Activated T-cell treated with anti-CD3 and anti-CD28 coated beads, Interleukin-2, amount 50 U/mL, for 1 hour (primary cell): Measurements from ENCODE around the gene ZNF488.

Experiments used
- DNase-seq: peaks from one replicate; pipeline ENCODE4 v3.0.0-alpha.2; 2020

Gene ZNF488

DNA sequence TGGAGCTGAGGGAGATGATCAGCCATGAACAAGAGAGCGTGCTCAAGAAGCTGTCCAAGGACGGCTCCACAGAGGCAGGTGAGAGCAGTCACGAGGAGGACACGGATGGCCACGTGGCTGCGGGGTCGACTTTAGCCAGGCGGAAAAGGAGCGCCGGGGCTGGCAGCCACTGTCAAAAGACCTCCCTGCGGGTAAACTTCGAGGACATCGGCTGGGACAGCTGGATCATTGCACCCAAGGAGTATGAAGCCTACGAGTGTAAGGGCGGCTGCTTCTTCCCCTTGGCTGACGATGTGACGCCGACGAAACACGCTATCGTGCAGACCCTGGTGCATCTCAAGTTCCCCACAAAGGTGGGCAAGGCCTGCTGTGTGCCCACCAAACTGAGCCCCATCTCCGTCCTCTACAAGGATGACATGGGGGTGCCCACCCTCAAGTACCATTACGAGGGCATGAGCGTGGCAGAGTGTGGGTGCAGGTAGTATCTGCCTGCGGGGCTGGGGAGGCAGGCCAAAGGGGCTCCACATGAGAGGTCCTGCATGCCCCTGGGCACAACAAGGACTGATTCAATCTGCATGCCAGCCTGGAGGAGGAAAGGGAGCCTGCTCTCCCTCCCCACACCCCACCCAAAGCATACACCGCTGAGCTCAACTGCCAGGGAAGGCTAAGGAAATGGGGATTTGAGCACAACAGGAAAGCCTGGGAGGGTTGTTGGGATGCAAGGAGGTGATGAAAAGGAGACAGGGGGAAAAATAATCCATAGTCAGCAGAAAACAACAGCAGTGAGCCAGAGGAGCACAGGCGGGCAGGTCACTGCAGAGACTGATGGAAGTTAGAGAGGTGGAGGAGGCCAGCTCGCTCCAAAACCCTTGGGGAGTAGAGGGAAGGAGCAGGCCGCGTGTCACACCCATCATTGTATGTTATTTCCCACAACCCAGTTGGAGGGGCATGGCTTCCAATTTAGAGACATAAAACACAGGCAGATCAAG, 58.5 kb downstream of the ZNF488 start:
- no peak for DNase-seq

DNA sequence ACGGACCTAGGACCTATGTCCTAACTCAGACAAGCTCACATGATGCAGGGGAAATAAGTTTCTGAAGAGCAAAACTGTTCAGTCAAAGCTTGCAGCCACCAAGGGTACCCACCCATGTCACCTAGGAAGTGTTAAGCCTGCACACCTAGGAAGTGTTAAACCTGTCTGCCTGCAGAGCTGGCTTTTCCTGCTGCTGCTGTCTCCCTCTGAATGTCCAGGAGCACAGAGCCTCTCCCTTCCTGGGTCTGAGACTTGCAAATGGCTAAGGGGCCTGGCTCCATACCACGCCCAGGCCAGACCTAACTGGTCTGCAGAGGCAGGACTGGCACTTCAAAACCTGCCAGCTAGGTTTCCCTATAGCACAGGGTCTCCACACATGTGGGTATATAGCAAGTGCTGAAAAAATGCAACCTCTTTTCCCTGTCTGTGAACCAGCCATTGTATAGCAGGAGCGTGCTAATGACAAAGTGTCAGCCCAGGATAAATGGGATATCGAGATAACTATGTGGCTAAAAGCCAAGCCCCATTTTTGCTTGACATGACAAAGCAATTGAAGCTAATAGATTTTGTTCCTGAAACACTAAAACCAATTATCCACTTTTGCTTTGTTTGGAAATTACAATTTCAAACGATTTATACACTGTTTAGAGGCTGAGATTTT, 60.3 kb downstream of the ZNF488 start:
- no peak for DNase-seq

DNA sequence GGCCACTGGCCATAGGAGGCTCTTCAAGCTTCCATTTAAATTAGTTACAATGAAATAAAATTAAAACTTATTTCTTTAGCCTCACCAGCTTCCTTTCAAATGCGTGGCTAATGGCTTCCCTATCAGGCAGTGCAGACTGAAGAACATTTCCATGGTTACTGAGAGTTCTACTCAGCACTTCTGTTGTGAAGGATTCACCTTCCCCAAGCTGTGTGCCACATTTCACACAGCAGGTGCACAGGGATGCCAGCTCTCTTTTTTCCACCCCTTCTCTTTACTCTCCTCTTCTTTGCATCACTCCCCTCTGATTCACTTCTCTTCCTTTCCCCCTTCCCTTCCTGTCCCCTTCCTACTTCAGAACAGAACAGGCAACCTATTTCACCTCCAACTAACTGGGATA, 61.0 kb downstream of the ZNF488 start:
- DNase-seq: no peak

DNA sequence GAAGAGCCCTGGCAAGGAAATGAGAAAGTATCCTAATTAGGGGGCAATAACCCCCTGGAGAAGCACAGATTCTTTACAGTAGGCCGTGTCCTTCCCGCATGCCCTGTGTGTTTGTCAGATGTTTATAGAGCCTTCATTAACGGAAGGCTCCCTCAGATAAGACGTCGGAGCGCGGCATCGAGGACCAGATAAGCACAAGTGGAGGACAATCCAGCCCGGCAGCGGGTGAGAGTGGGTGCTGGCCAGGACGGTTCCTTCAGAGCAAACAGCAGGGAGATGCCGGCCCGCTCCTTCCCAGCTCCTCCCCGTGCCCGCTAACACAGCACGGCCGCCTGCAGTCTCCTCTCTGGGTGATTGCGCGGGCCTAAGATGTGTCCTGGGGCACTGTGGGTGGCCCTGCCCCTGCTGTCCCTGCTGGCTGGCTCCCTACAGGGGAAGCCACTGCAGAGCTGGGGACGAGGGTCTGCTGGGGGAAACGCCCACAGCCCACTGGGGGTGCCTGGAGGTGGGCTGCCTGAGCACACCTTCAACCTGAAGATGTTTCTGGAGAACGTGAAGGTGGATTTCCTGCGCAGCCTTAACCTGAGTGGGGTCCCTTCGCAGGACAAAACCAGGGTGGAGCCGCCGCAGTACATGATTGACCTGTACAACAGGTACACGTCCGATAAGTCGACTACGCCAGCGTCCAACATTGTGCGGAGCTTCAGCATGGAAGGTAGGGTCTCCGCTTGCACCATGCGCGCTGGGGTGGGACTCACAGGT, 61.6 kb downstream of the ZNF488 start, which contains the start of gene GDF2:
Gene GDF2 (plus strand): TSS at position 155 of the 762 bp plus-strand sequence. CDS start 215 bp downstream, at position 370.
- DNase-seq: no peak

DNA sequence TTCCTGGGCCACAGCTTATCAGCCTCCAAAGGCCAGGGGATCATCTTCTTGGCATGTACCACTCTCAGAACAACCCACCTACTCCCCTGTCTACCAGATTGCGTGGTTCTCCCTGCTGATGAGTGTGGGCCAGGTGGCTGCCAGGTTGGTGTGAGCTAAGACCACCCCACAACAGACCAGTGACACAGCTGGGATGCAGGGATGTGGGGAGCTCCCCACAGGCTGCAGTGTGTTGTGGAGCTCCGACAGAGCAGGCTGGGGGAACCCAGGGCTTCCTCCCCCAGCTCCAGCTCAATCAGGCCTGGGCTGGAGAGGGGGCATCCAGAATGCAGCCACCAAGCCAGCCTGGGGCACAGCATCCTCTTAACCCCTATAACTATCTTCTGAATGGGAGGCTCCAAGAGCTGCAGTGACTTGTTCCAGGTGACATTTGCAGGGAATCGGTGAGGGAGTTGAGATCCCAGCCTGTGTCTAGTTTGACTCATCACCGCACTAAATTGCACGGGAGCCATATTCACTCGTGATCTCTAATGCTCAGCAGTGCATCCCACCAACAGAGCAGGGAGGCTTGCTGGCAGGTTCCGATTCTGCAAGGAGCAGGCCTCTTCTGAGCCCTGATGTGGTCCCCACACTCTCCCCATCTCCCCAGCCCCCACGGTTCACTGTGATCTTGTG, 62.4 kb downstream of the ZNF488 start:
- DNase-seq: no peak

DNA sequence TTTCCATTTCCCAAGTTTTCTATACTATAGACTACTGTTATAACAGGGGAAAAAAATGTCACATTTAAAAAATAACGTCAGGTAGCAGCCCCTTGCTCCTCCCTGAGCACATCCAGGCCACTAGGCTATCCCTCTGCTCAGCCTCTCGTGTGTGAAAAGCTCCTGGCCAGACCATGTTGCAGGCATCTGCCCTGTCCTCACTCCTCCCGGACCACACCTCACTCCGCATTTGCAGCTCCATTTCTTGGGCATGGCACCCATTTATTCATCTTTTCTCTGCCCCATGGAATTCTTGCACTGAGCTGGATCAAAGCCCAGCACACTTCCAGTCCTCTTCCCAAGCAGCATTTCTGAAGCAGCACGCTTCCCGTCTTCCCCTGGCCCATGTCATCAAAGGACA, 63.3 kb downstream of the ZNF488 start:
- no peak for DNase-seq

DNA sequence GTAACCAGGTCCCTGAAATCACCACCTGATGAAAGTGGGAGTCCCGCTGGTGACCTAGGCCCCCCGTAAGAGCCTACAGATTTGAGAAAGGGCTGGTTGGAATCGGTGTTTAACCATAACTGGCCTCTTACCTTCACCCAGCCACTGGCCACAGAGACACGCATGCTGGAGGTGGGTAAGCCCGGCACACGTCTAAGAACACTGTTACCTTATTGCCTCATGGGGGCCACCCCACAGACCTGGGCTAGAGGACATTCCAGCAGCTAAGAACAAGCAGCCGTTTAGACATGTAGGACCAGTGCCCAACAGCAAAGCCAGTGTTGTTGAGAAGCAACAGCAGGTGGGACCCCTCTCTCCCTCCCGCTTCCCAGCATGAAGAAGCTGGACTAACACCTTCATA, 64.3 kb downstream of the ZNF488 start:
- no peak for DNase-seq

DNA sequence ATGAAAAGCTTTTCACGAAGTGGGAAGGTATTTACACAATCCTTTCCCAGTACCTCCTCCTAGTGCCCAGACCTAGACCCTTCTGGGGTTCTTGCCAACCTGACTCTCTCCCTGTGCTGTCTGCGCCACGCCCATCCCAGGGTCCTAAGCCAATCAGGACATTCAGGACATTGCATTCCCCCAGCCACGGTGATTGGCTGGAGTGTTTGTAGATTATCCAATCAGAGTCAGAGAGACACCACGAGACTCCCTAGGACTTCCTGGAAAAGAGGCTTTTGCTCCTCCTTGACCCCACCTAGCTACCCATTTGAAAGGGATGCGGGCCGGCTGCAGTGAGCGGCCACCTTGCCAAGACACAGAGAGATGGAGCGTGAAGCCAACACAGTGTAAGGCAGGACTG, 65.4 kb downstream of the ZNF488 start:
- DNase-seq: no peak

DNA sequence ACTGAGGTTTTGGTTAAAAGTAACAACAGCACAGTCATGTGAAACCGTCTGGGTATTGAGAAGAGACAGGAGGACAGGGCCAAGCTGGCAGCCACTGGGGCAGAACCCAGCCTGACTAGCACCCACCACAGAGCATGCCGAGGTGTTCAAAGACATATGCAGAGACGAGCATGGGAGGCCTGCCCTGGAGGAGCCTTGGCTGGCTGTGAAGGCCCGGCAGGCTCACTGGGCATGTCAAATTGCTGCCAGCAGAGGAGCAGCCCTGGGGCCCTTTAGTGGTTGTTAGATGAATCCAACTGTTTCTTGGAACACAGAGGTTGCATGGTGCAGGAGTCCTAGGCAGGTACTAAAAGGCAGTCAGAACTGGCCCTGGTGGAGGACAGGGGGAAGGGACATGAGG, 66.8 kb downstream of the ZNF488 start:
- DNase-seq: no peak

DNA sequence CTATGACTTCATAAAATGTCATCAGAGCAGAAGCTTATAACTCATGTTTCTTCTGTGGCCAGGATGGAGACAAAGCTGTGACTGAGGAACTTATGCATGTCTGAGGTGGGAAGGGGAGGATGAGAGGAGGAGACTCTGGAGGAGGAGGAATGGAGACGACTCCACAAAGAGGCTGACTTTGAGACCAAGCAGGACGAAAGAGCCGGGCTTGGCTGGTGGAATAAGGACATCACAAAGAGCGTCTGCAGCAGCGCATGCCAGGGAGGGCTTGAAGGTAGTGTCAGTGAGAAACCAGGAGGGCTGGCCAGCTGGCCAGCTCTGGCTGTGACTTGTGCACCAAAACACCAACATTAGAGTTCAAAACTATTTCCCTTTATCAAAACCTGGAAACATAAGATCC, 68.0 kb downstream of the ZNF488 start:
- DNase-seq: no peak
